WI38 (cell line): Measurements from ENCODE around the gene EXOC7.

Experiments
- H3K4me3 ChIP-seq: 2 replicates; pipeline ENCODE4 v1.5.1; 2011; ENCODE audit warnings: low read depth, mild to moderate bottlenecking, control low read depth, low read length
- CTCF ChIP-seq: IDR thresholded peaks from 2 replicates; pipeline ENCODE4 v1.5.1; 2012; ENCODE audit warnings: low read depth, mild to moderate bottlenecking, control low read depth, low read length

EXOC7 gene

GRCh38 chr17:76137351-76138233 is 34.0 kb upstream of the EXOC7 start:
- no peak overlapping the region for H3K4me3 ChIP-seq

GRCh38 chr17:76137001-76137350 is 33.4 kb upstream of the EXOC7 start:
- H3K4me3 ChIP-seq = no peak overlapping the region
- TF ChIP-seq CTCF = no peak

More at GRCh38 chr17:76137351-76138233, 34.0 kb upstream of the EXOC7 start:
- TF ChIP-seq CTCF = no peak

GRCh38 chr17:76136276-76137000 is 32.9 kb upstream of the EXOC7 start:
- TF ChIP-seq CTCF = no peak
- H3K4me3 ChIP-seq = no peak overlapping the region

- no peak for TF ChIP-seq CTCF
- no peak overlapping the region for H3K4me3 ChIP-seq
These were observed 32.2 kb upstream of the EXOC7 start for GRCh38 chr17:76135810-76136188.

GRCh38 chr17:76134911-76135809 is 31.6 kb upstream of the EXOC7 start:
- H3K4me3 ChIP-seq = no peak overlapping the region
- no peak for TF ChIP-seq CTCF

- no peak overlapping the region for H3K4me3 ChIP-seq
- TF ChIP-seq CTCF = no peak
These were observed 29.2 kb upstream of the EXOC7 start for GRCh38 chr17:76132574-76133338.
